Suprapubic skin (tissue), 4 donors: ENCODE measurements around the gene GLIS1. TPM values are rescaled to one million over a fixed set of nuclear protein-coding genes. Genes with fewer than 3 reads are reported as not detected.

Experiments
- DNase-seq, 2 donors: peaks; one replicate each; pipeline ENCODE4 v3.0.0-alpha.2; 2019; ENCODE audit warnings: low spot score in 2 of 2
- H3K27ac ChIP-seq: fragments of 200-600 bp; sonication (generic); one replicate; pipeline ENCODE4 v1.5.1; 2019
- H3K27me3 ChIP-seq: fragments of 200-600 bp; sonication (generic); one replicate; pipeline ENCODE4 v1.5.1; 2019
- H3K36me3 ChIP-seq: fragments of 200-600 bp; sonication (generic); one replicate; pipeline ENCODE4 v1.5.1; 2019
- H3K4me1 ChIP-seq: fragments of 200-600 bp; sonication (generic); one replicate; pipeline ENCODE4 v1.5.1; 2019
- H3K4me3 ChIP-seq: fragments of 200-600 bp; sonication (generic); one replicate; pipeline ENCODE4 v1.5.1; 2019; ENCODE audit warnings: mild to moderate bottlenecking
- H3K9me3 ChIP-seq: fragments of 200-600 bp; sonication (generic); one replicate; pipeline ENCODE4 v1.5.1; 2019
- CTCF ChIP-seq, 2 donors: fragments of 200-600 bp in 1 of 2; fragments of 450-650 bp in 1 of 2; sonication (generic) in 1 of 2; IDR thresholded peaks; one replicate each; pipeline ENCODE4 v1.5.1; 2016 to 2019; ENCODE audit warnings: antibody characterized with exemption in 2 of 2, mild to moderate bottlenecking in 1 of 2, moderate library complexity in 1 of 2
- EP300 ChIP-seq: sonication (generic); formaldehyde crosslinking; IDR thresholded peaks from one replicate; pipeline ENCODE4 v1.6.1; 2017; ENCODE audit warnings: antibody characterized with exemption
- POLR2A ChIP-seq, 2 donors: fragments of 450-650 bp; IDR thresholded peaks; one replicate each; pipeline ENCODE4 v1.6.1; 2017; ENCODE audit warnings: antibody characterized with exemption in 2 of 2, mild to moderate bottlenecking in 2 of 2, moderate library complexity in 2 of 2
- POLR2AphosphoS5 ChIP-seq, 3 donors: sonication (generic); formaldehyde crosslinking; IDR thresholded peaks; one replicate each; pipeline ENCODE4 v1.6.1; 2017; ENCODE audit warnings: antibody characterized with exemption in 3 of 3
- WGBS: methylation state at CpG from one replicate; pipeline ENCODE4 v1.1.5; 2018; 5-methylcytosine and 5-hydroxymethylcytosine counted together
- total RNA-seq, 4 donors: library from RNA; depleted of rRNA; stranded (reverse); fragments of >200 nt; gene quantifications; one replicate each; pipeline ENCODE4 v1.1.0, GENCODE V29; 2016

Gene GLIS1
- total RNA-seq, 4 donors from 2014 or later, result 0.34 to 1.5 (median 0.59) TPM

GRCh38 chr1:53730224-53730865 is 8.6 kb downstream of the GLIS1 start:
- H3K36me3 ChIP-seq, result no peaks in the 10 kb centered on the region
- no peak for DNase-seq
- 82% methylated on average over 12 of the region's 12 CpGs for WGBS
- H3K9me3 ChIP-seq, result no peaks in the 10 kb centered on the region
- H3K4me1 ChIP-seq, result no peaks in the 10 kb centered on the region
- H3K27ac ChIP-seq, result no peak overlapping the region
- TF ChIP-seq EP300 (no peak), CTCF (IDR thresholded peaks at IDR 0.05) (no peak), POLR2A (IDR thresholded peaks at IDR 0.05) (no peak), POLR2AphosphoS5 (IDR thresholded peaks at IDR 0.05) (no peak)
- no peak overlapping the region for H3K4me3 ChIP-seq
- peaks cover 6% of the 10 kb centered on the region for H3K27me3 ChIP-seq

DNA sequence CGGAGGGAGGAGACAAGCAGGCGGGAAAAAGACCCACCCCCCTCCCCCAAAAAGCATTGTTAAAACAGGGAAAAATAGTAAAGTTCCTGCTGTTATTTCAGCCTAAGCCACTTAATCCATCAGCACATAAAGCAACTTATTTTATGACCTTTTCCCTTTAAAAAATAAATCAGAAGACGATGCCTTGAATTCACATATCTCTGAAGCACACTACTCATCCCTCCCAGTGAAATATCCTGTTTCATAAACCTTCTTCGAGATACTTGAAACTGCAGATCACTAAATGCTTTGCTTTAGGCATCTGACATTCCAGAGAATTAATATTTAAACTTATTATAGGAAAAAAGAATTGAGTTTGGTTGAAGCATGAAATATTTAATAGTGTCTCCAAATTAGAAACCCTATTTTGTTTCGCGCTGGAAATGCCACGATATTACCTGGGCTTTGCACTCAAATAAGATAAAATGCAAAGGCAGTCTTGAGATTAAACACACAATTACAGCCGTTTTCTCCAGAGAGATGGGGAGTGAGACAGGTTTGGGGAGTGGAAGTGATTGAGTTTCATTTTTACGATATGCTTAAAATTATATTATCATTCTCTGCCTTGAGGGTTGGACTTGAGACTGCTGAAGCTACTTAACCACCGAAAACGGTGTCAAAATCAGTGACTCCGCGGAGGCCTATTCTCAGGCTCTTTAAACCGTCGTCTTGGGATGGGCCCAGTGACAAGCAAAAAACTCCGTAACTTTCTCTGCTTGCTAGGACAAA is 9.3 kb downstream of the GLIS1 start:
- Histone ChIP-seq H3K4me3 (no peak overlapping the region), H3K9me3 (no peaks in the 10 kb centered on the region), H3K27me3 (peaks cover 3% of the 10 kb centered on the region), H3K27ac (no peak overlapping the region), H3K4me1 (no peaks in the 10 kb centered on the region), H3K36me3 (no peaks in the 10 kb centered on the region)
- TF ChIP-seq EP300 (no peak), POLR2AphosphoS5 (IDR thresholded peaks at IDR 0.05) (no peak), POLR2A (IDR thresholded peaks at IDR 0.05) (no peak), CTCF (IDR thresholded peaks at IDR 0.05) (no peak)
- no peak for DNase-seq
- 80% methylated on average over 16 of the region's 16 CpGs for WGBS

DNA sequence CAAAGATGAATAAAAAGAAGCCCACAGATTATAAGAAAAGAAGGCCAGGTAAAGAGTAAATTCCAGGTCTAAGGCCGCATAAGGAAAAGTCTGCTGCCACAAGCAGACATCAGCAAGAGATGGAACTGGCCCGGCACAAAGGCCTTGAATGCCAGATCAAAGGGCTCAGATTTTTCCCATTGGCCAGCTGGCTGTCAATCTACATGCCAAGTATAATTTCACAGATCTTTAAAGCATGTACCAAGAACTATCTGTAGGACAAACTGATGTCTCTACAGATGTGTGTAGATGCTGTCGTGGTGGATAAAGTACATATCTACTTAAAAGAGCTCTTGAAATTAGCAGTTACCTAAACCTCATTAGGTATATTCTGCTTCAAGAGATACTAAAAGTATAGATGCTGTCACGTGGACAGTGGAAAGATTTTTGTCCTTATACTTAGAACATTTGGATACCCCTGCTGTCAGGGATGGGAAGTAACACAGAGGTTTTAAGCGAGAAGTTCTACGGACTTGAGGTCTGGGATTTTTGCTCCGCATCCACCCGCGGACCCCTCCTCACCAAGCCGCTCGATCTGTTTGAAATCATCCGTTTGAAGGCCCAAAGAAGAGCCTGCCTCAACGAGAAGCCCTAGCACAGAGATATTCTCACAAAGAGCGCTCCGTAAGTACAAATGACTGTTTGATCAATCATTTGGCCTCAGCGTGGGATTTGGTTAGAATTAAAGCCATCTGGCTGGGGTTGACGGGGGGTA is 10.1 kb downstream of the GLIS1 start:
- Histone ChIP-seq H3K36me3 (no peaks in the 10 kb centered on the region), H3K9me3 (no peaks in the 10 kb centered on the region), H3K27me3 (no peaks in the 10 kb centered on the region), H3K27ac (no peak overlapping the region), H3K4me3 (no peak overlapping the region), H3K4me1 (no peaks in the 10 kb centered on the region)
- 90% methylated on average over 17 of the region's 17 CpGs for WGBS
- no peak for TF ChIP-seq EP300
- no peak for TF ChIP-seq POLR2A (IDR thresholded peaks at IDR 0.05)
- no peak for TF ChIP-seq CTCF (IDR thresholded peaks at IDR 0.05)
- no peak for TF ChIP-seq POLR2AphosphoS5 (IDR thresholded peaks at IDR 0.05)
- DNase-seq, result no peak

GRCh38 chr1:53728196-53728595 is 10.8 kb downstream of the GLIS1 start:
- Histone ChIP-seq H3K9me3 (no peaks in the 10 kb centered on the region), H3K4me3 (no peak overlapping the region), H3K36me3 (no peaks in the 10 kb centered on the region), H3K4me1 (no peaks in the 10 kb centered on the region), H3K27me3 (no peaks in the 10 kb centered on the region), H3K27ac (no peak overlapping the region)
- TF ChIP-seq POLR2AphosphoS5 (IDR thresholded peaks at IDR 0.05), result no peak
- no peak for TF ChIP-seq CTCF (IDR thresholded peaks at IDR 0.05)
- no peak for TF ChIP-seq EP300
- TF ChIP-seq POLR2A (IDR thresholded peaks at IDR 0.05), result no peak
- WGBS, result 100% methylated on average over 1 of the region's 1 CpG
- DNase-seq, result no peak
